BE2C (cell line): ENCODE data around the gene SPDYE9. TPM values are rescaled to one million over a fixed set of nuclear protein-coding genes. Genes with fewer than 3 reads are reported as not detected.
"Not testable (repeated sequence)": the region's sequence is repeated elsewhere in the genome, so short reads cannot be mapped to it uniquely, and the experiment has no call there.

Experiments
- DNase-seq: peaks from one replicate; pipeline ENCODE4 v3.0.0-alpha.2; 2020
- H3K27me3 ChIP-seq: fragments of 250-450 bp; sonication (Bioruptor Pico); 2 replicates; pipeline ENCODE4 v1.5.1; 2020; ENCODE audit warnings: mild to moderate bottlenecking
- H3K36me3 ChIP-seq: fragments of 250-450 bp; sonication (Bioruptor Pico); 2 replicates; pipeline ENCODE4 v1.5.1; 2020; ENCODE audit warnings: mild to moderate bottlenecking
- H3K4me1 ChIP-seq: fragments of 250-450 bp; sonication (Bioruptor Pico); 2 replicates; pipeline ENCODE4 v1.5.1; 2020
- H3K4me3 ChIP-seq: 2 replicates; pipeline ENCODE4 v1.5.1; 2011; ENCODE audit warnings: low read depth, low read length
- H3K9me3 ChIP-seq: fragments of 250-450 bp; sonication (Bioruptor Pico); 2 replicates; pipeline ENCODE4 v1.5.1; 2020
- polyA plus RNA-seq: library from polyadenylated mRNA; unstranded; fragments of >200 nt; gene quantifications from one replicate; pipeline ENCODE4 v1.2.1, GENCODE V29; 2012; ENCODE audit warnings: low read depth, missing spikeins; ENCODE audit not compliant: insufficient read length, insufficient read depth

Gene SPDYE9, protein sequence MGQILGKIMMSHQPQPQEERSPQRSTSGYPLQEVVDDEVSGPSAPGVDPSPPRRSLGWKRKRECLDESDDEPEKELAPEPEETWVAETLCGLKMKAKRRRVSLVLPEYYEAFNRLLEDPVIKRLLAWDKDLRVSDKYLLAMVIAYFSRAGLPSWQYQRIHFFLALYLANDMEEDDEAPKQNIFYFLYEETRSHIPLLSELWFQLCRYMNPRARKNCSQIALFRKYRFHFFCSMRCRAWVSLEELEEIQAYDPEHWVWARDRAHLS
- not detected for polyA plus RNA-seq

GRCh38 chr7:73085938-73086337 is at the start of gene SPDYE9:
Gene SPDYE9, minus strand, starts transcription at chr7:73086038. Its CDS starts 1,800 bp downstream, at chr7:73084238.
- not testable (repeated sequence) for H3K4me1 ChIP-seq, DNase-seq, H3K4me3 ChIP-seq, H3K36me3 ChIP-seq, H3K27me3 ChIP-seq, H3K9me3 ChIP-seq

DNA sequence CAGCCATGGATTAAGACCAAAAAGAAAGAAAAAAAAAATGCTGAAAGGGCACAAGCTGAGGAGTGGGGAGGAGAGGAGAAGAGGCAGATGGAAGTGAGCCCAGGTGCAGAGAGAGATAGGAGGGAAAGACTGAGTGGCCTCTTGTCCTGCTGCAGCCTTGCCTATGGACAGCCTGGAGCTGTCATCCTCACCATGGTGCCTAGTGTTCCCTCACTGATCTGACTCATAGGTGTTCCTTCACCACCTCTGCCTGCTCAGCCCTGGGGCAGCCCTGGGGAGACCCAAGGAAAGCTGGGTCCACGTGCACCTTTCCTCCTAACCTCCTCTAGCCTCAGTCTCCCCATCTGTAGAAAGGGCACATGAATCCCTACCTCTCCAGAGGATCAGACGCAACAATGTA is 49.0 kb upstream of the SPDYE9 start:
- not testable (repeated sequence) for H3K36me3 ChIP-seq, H3K4me3 ChIP-seq, H3K9me3 ChIP-seq, H3K27me3 ChIP-seq, DNase-seq, H3K4me1 ChIP-seq

DNA sequence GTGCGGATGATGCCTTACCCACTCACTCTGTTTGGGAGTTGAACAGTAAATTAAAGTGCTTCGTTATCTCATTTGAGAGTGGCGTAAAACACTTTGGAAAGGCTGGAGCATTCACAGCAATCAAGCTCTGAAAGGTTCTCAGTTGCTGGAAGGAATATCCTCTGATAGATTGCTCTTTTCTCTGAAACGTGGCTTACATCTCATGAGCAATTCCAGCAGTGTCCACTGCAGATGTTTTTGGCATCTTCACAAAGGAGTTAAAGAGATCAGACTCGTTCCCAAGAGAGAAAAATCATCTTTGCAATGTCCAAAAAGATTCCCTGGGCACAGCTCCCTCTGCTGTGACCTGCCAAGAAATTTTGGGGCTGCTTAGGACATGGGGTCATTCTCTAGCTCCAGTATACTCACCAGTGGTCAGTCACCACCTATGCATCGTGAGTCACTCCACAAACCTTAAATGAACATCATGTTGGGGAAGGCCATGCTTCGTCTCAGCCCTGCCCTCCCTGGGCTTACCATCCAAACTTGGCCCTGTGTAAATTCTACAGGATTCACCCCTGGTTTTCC is 46.9 kb upstream of the SPDYE9 start:
- DNase-seq, H3K4me1 ChIP-seq, H3K4me3 ChIP-seq, H3K27me3 ChIP-seq, H3K9me3 ChIP-seq, H3K36me3 ChIP-seq: not testable (repeated sequence)

DNA sequence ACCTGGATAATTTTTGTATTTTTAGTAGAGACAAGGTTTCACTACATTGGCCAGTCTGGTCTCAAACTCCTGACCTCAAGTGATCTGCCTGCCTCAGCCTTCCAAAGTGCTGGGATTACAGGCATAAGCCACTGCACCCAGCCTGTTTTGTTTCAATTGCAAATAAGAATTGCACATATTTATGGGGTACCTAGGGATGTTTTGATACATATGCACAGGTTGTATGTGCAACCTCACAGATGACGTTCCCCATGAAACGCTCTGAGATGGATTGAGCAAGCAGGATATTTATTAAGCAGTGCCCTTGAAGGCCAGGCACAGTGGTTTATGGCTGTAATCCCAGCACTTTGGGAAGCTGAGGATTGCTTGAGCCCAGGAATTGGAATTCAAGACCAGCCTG is 44.8 kb upstream of the SPDYE9 start:
- H3K4me3 ChIP-seq, DNase-seq, H3K27me3 ChIP-seq, H3K36me3 ChIP-seq, H3K9me3 ChIP-seq, H3K4me1 ChIP-seq: not testable (repeated sequence)

- H3K4me1 ChIP-seq, H3K27me3 ChIP-seq, H3K36me3 ChIP-seq, DNase-seq, H3K9me3 ChIP-seq, H3K4me3 ChIP-seq: not testable (repeated sequence)
Measured at GRCh38 chr7:73124126-73124525, 38.3 kb upstream of the SPDYE9 start.

GRCh38 chr7:73122778-73123447 is 37.1 kb upstream of the SPDYE9 start:
- H3K4me3 ChIP-seq, H3K4me1 ChIP-seq, H3K36me3 ChIP-seq, H3K9me3 ChIP-seq, H3K27me3 ChIP-seq, DNase-seq: not testable (repeated sequence)

DNA sequence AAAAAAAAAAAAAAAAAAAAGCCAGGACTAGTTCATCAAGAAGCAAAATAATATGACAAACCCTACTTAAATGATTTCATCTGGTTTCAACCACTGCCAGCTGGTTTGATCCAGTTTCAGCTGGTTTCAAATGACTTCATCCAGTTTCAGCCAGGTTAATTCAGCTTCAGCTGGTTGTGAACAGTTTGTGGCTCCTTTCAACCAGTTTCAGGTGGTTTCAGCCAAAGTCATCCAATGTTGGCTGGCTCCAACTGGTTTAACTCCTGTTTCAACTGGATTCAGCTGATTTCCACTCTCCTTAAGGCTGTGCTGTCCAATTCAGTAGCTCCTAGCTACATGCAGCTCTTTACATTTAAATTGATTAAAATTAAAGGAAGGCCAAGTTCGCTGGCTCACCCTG is 32.3 kb upstream of the SPDYE9 start:
- H3K4me3 ChIP-seq, H3K4me1 ChIP-seq: not testable (repeated sequence)

DNA sequence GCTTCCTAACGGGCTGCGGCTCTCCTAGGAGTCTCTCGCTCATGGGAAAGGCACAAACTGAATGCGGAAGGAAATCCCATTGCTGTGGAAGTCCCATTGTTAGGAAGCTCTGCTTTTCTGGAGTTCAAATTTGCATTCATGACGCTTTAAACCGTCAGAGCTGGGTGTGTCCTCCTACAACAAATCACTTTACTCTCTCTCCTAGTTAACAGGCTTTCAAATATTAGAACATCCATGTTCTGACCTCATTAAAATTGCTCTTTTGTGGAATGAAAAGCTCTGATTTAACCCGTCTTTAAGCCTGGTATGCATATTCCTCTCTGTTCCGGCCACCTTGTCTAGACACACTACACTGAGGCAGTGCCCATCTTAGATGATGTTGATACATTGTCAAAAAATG is 28.0 kb downstream of the SPDYE9 start, which contains the start of gene SPDYE11:
SPDYE11 (minus strand) TSS at position 101 of the 400 bp plus-strand sequence. CDS start 1,800 bp downstream, outside the sequence.
- not testable (repeated sequence) for H3K9me3 ChIP-seq, H3K36me3 ChIP-seq, DNase-seq, H3K27me3 ChIP-seq, H3K4me3 ChIP-seq, H3K4me1 ChIP-seq

More for the DNA sequence above, 32.3 kb upstream of the SPDYE9 start:
- H3K27me3 ChIP-seq, H3K36me3 ChIP-seq, H3K9me3 ChIP-seq, DNase-seq: not testable (repeated sequence)

- not testable (repeated sequence) for H3K4me1 ChIP-seq, DNase-seq, H3K27me3 ChIP-seq
Measured at GRCh38 chr7:73029666-73030065, 56.2 kb downstream of the SPDYE9 start, which contains the start of gene SPDYE8. Gene SPDYE8, minus strand, starts transcription at chr7:73029766. Its CDS starts 1,800 bp downstream, at chr7:73027966.

More at GRCh38 chr7:73029666-73030065, 56.2 kb downstream of the SPDYE9 start, which contains the start of gene SPDYE8:
- not testable (repeated sequence) for H3K4me3 ChIP-seq, H3K36me3 ChIP-seq, H3K9me3 ChIP-seq
